Activated T-cell treated with anti-CD3 and anti-CD28 coated beads for 1 hour (primary cell): ENCODE data around the gene UMOD.
A peak's percentile ranks its signal among the peaks of the same experiment; 100 is the strongest.

ENCODE experiments used
- DNase-seq: peaks from one replicate; pipeline ENCODE4 v3.0.0-alpha.2; 2020; ENCODE audit warnings: low read depth

The UMOD gene

DNA sequence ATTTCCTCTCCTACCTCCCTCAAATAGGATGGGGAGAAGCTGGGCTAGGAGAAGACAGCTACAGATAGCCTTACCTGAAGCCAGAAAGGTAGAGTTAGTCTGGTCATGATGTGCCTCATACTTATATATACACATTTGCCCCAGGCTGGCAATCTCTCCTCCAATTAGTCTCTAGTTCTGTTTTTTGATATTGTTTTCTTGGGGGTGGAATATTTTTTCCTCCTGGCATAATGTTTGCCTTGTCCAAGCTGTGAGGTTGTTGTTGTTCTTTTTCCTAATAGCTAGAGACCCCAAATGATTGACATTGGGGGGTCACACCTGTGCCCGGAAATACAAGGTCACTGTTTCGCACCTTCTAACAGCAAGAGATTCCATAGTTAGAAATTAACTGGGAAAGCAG is at the start of gene UMOD:
TSS of gene UMOD (minus strand) at position 101 of the 400 bp plus-strand sequence. CDS start 1,978 bp downstream, outside the sequence.
- no peak for DNase-seq

DNA sequence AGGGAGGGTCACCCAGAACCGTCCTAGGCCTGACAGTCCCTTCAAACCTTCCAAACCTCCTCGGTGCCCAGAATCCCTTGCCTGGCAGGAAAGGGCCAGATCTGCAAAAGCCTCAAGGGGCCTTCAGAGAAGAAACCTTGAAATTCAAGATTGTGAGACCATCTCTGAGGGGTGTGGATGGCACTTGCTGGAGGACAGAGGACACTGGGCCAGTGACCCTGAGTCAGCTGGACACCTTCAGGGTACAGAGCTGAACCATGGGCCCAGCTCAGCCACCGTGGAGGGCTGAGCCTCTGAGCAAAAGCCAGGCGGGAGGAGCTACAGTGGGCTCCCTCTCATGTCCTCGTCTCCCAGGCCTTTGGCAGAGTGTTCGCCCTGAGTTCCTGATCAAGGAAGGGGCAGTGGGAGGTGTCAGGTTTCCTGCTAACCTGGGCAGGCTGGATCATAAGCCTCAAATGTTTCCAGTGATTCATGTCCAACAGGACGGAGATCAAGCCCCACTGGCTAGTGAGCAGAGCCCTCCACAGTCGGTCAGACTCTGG is 49.0 kb upstream of the UMOD start:
- no peak for DNase-seq

DNA sequence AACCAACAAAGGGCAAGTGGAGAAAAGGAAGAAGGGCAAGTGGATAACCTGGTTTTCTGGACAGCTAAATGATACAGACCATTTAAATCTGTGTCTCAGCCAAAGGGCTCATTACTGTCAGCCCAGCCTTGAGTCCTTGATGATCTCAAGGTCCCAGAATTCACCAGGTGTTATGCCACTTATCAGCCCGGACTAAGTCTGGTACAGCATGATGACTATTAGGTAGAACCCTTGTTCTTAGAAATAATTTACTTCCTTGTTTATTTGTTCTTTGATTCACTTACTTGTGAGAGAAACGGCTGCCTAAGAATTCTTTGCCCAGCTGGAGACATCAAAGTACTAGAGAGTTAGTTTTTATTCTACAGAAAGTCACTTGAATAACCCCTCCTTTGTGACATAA is 48.6 kb upstream of the UMOD start:
- no peak for DNase-seq

DNA sequence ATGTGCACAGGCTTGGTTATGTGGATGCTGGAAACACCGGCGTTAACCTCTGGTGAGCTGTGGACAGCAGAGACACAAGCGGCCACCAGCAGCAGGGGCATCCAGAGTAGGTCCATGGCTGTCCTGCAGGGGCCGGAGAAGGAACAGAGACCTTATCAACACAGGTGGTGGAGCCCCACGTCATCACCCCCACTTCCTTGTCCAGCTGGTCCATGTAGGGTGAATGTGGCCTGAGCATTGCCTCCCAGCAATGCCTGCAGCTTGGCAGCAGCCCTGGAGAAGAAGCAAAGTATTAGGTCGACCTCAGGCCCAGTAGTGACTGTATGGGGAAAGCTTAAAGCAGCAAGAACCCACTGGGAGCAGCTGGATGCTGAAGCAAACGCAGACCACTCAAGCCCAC is 46.7 kb upstream of the UMOD start:
- no peak for DNase-seq

DNA sequence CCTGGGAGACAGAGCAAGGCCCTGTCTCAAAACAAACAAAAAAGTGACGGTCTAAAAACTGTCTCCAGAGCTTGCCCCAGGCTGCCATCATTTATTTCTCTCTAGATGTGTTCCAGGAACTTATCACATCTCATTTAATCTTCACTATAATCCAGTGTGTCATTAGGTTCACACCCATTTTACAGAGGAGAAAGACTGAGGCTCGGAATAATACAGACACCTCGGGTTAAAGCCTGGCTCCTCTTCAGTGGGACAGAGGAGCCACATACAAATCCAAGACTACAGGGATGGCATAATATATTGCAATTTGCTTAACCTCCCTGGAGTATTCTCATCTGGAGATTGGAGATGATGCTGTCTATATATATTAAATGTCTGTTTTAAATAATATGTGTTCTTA is 46.1 kb upstream of the UMOD start:
- no peak for DNase-seq

DNA sequence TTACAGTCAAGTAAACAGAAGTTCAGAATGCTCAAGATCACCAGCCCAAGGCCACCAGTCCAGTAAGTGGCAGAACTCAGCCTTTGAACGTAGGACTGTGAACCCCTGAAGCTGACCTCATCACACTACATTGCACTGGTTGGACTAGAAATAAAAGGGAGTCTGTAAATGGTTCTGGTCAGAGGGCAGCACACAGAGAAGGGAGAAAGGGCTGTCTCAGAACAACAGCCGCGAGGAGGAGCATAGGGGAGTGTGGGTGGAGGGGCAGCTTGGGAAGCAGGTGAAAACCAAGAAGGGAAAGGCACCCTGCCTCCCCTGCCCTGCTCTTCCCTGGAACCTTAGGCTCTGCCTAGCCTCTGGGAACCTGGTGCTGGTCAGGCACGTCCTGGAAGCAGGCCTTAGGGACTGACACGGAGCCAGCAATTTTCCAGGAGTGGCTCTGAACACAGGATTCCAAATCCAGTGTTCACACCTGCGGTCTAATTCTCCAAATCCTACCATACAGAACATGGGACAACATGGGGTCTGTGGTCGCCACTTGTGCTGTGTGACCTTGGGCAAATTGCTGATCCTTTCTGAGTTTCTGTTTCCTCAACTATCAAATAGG is 45.1 kb upstream of the UMOD start:
- no peak for DNase-seq

DNA sequence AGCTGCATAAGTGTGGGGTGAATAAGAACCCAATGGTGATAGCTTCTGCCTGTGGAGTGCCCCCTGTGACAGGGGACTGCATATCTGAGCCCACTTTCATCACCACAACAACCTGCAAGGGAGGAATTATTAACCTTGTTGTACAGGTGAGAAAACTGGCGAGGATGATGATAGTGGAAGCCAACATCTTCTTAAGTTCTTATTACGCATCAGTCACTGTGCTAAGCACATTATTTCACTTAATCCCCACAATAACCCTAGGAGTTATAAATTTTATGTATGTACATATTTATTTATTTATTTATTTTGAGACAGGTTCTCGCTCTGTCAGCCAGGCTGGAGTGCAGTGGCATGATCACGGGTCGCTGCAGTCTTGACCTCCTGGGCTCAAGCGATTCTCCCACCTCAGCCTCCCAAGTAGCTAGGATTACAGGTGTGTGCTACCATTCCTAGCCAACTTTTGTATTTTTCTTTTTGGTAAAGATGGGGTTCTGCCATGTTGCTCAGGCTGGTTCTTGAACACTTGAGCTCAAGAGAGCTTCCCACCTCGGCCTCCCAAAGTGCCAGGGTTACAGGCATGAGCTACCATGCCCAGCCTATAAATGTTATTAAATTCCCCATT is 44.4 kb upstream of the UMOD start:
- DNase-seq = no peak

DNA sequence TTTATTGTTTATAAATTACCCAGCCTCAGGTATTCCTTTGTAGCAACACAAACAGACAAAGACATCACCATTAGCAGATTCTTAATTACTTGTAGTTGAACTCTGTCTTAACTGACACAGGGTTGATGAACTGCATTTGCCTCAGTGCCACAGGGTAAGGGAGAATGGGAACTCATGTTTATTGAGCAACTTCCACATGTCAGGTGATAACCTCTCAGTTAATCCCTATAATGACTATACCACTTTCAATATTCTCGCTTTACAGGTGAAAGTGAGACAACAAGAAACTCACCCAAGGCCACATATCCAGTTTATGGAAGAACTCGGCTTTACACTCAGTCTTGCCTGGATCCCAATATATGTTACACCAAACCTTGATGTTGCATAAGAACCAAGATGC is 43.4 kb upstream of the UMOD start:
- no peak for DNase-seq

DNA sequence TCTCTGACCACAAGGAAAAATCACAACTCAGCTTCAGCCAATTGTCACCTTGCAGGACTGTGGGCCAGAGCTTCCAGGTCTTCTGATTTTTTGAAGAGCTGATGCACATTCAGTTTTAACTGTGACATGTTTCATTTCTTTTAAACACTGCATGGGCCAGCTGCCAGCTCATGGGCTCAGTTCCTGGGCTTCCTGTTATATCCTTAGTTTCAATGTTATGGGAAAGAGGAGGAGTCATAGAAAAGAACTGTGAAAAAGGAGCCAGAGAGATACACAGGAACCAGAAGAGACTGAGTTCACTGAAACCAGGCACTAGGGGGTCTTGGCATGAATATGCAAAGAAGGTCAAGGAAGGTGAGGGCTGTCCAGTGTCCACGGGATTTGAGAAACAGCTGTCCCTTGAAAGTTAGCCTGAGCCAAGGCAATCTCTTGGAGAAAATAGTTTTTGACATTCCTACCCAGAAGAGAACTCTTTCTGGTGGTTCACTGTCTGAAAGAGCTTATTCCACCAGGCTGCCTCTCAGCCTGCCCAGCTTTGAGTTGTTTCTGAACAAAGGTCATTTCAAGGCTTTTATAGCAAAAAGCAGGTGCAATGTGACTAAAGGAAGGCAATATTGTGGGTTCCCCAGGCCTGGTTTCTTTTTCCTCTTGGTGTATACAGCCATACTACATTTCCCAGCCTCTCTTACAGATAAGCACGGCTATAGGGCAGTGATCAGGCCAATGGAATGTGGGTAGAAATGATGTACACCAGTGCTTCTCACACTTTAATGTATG is 41.5 kb upstream of the UMOD start:
- DNase-seq = no peak

DNA sequence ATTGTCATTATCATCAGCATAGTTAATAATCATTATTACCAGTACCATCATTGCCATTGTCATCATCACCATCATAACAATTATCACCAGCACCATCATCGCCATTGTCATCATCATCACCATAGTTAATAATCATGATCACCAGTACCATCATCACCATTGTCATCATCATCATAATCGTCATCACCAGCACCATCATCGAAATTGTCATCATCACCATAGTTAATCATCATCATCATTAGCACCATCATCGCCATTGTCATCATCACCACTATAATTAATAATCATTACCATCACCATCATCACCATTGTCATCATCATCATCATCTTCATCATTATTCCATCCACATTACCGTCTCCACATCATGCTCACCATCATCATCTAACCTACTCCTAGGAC is 38.5 kb upstream of the UMOD start:
- DNase-seq = no peak

DNA sequence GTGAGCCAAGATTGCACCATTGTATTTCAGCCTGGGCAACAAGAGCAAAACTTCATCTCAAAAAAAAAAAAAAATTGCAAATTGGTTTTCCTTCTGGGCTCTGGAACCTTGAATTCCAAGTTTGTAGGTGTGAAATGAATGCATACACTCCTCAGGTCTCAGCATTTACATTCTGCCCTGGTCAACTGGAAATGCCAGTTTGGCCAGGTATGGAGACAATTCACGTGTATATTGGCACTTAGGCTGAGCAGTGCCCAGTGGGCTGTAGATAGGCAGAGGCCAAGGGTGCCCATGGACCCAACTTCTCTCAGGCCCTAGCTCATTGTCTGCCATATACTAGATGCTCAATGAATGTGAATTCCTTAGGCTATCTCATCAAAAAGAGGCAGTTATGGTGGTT is 36.3 kb upstream of the UMOD start:
- no peak for DNase-seq

DNA sequence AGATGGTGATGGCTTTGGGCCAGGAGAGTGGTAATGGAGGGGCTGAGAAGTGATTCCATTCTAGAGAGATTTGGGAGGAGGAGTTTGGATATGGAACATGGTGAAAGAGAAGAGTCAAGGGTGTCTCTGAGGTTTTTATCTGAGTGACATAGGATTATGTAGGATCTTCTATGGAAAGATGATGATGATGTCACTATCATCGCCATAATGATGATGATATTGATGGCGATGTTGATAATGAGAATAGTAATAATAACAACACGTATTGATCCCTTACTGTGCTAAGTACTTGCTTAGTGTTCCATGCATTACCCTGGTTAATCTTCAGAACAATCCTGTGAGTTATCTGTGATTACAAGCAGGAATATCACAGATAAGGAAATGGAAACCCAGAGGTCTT is 35.5 kb upstream of the UMOD start:
- DNase-seq = no peak

DNA sequence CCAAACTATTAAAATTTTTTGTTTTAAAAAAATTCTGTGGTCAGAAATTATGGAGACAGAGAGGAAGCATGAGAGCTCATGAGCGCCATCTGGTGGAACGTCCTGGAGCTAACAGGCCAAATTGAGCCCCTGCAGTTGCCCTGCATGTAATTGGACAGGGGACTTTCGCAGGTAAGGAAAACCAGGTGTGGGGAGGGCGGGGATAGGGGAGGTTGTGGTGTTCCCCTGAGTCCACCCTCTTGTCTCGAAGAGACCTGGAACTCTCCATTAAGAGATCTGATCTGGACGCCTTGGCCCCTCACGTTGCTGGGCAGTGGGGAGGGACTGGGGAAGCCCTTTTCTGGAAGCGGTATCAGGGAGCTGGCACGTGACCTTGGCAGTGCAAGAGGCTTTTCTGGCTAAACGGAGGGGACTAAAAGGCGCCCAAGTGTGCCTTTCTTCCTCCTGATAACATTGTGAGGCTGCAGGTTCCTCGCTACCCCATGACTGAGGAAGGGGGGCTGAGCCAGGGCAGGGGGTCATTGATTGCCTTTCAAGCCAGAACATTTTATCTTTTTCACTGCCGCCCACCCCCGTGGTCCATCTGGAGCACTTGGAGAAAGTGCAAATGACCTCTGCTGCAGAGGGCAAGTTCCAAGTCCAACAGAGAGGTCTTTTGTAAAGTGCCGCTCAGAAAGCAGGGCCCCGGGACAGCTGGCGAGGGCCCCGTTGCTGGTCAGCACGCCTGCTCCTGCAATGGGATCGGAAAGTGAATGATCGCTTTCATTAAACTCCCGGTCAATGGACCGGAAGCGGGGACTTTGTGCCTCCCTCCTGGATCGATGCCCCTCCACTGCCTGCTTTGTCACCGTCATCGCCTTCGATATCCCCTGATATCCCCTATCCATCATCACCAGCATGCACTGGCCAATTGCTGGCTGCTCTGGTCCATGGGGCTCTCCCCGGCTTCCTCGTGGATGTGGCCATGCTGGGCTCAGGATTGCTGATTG is 33.6 kb upstream of the UMOD start:
- DNase-seq = peak; percentile 43

DNA sequence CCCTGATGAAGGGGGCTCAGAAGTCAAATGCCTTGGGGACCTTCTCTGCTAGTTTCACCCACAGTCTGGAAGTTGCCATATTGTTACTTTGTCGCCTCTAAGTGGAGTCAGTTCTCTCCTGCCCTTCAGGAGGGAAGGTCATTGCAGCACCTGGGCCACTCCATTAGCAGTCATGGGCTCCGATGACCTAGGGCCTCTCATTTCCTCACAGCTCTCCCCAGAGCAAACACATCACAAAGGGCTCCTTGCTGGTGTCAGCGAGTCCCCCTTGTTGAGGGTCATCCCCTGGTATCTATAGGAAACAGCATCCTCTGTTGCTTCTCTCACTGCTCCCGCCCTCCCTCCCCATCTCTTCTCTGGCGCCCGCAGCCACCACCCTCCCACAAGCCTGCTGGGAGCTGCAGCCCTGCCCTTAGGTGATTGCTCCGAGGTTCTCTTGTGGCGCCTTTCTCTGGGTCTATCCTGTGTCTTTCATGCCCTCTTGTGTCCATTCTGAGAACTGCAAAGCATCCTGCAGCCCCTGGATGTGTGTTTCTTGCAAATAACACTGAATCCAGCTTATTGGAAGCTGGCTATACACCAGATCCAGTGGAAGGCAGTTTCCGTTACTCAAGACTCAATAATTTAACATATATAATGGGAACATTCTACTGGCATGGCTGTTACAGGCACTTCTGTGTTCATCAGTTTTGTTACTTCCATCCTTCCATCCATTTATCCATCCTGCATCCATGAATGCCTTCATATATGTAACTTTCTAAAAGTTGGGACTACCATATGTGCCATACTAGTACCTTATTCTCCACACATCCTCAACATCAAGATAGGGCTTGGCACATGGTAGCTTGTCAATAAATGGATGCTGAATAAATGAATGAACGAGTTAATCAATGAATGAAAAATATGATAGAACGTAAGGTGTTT is 30.9 kb upstream of the UMOD start:
- peak; percentile 11 for DNase-seq

DNA sequence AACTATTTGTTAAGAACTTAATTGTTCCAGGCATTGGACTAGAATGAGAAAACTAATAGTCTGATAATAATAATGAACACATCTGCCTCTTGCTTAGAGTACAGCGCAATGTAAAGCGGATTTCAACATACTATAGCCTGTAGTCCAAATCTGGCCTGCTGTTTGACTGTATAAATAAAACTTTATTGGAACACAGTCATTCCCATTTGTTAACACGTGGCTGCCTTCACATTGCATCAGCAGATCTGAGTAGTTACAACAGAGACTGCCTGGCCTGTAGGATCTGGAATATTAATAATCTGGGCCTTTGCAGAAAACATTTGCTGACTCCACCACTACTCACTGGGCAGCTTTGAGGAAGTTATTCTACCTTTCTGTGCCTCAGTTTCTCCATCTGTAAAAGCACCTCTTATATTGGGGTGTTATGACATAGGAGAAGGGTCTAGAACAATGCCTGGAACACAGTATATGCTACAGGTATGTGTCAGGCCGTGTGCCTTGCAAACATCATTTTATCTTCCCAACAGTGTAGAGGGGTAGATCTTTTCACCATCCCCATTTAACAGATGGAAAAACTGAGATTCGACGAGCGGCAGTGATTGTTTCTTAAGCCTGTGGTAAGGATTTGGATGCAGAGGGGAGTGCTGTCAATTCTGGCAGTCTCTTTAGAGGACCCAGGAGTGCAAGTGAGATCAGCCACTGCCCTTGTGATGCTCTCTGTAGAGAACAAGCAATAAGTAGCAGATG is 29.9 kb upstream of the UMOD start:
- DNase-seq = no peak

DNA sequence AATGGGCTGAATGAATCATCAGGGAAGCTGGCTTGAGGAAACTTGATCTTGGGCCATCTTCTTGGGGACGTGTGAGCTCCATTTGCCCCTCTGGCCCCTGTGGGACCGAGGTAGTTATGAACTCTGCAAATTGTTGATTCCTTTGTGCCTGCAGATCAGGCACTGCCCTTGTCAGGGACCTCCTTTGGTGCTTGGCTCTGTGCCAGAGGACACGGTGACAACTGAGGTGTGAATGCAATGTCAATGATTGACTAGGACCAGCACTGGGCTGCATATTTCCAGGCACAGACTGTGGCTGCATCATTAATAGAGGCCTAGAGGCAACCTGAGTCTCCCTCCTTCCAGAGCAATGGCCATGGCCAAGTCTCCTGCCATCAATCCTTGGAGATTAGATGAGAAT is 28.3 kb upstream of the UMOD start:
- DNase-seq = no peak

DNA sequence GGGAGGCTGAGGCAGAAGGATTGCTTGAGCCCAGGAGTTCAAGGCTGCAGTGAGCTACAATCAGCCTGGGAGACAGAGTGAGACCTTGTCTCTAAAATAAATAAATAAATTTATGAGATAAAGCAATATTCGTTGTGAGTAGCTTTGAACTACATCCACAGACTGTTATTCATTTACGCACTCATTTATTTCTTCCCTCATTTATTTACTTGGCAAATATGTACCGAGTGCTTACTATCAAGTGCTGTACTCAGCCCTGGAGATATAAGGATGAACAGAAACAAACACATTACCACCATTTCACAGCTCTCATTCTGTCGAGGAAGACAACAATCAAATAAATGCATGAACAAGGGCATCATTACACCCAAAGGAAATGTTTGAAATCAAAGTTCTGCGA is 24.7 kb upstream of the UMOD start:
- DNase-seq = no peak

DNA sequence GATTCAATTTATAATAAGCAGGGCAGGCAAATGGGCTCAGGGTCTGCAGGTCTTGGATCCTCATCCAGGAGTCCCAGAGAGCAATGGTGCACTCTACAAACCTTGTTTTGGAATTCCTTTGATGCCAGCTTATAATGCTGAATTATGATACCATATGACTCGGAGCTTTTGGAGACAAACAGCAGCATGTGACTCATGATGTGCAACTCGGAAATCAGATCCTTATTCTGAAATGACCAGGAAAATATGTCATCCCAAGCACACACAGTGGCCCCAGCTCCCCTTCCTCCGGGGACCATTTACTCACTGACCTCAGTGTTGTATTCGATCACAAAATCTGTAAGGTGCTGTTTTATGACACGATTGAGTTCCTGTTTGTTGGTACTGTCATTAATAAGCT is 20.2 kb upstream of the UMOD start:
- DNase-seq = no peak

DNA sequence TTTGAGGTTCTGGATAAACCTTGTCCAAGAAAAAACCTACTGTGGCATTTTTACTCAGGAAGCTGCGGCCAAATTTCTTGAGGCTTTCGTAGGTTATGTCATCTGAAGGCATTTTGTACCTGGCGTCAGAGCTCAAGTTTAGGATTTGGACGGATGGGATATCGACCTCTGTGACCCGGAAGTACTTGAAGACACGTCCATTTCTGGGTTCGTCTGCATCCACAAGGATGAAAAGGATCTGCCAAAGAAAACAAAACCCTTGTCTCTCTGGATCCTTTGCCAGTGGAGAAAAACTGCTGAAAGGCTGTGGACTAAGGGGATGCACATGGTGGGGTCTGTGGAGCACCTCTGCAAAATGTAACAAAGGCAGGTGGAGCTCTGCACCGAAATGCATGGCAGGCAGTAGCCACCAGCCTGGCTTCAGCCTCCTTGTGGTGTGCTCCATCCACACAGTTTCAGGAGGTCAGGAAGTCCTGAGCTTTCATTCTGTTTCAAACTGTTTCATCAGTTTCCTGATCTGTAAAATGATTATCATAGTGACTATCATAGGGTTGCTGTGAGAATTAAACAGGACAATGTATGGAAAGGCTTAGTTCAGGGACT is 17.0 kb upstream of the UMOD start:
- DNase-seq = no peak

DNA sequence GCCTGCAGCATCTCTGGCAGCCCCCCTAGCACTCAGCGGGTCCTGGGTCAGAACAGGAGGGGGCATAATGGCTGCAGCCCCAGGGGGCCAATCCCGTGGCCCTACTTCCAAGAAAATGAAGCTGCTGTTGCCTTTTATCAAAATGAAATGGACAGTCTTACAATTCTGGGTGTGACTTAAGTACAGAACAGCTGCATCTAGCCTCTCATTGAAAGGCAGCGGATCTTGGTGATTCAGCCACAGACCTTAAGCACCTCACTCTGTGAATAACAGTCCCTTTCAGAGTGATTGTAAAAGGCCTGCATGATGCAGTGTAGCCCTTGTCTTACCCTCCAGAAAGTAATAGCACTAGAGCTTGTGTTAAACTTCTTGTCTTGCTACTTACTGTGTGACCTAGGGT is 11.5 kb upstream of the UMOD start:
- DNase-seq = no peak
